H1 (cell line): ENCODE measurements around the gene LRRC43.

Source experiments
- BCL11A ChIP-seq, 2 experiments: IDR thresholded peaks; one replicate each; pipeline ENCODE4 v1.6.1; 2011; ENCODE audit warnings: low read depth in 2 of 2, low read length in 2 of 2, mild to moderate bottlenecking in 2 of 2
- CHD2 ChIP-seq: IDR thresholded peaks from 2 replicates; pipeline ENCODE4 v1.6.1; 2012; ENCODE audit warnings: low read length, improper control_type of control experiment
- EZH2 ChIP-seq: fragments of 200-600 bp; sonication (generic); IDR thresholded peaks from 2 replicates; pipeline ENCODE4 v1.7.1; 2012; ENCODE audit warnings: low read depth, mild to moderate bottlenecking, moderate library complexity, low read length, inconsistent platforms; ENCODE audit not compliant: severe bottlenecking
- POLR2A ChIP-seq, 2 experiments: IDR thresholded peaks; 1 replicate in 1 of 2; 2 replicates in 1 of 2; pipeline ENCODE4 v1.6.1; 2011; ENCODE audit warnings: low read depth in 2 of 2, low read length in 2 of 2, mild to moderate bottlenecking in 2 of 2; ENCODE audit errors: control extremely low read depth in 1 of 2
- TBP ChIP-seq: IDR thresholded peaks from 2 replicates; pipeline ENCODE4 v1.6.1; 2011; ENCODE audit warnings: low read depth, low read length, improper control_type of control experiment
- TF ChIP-seq, protein P1 (sequence below), 3 experiments: IDR thresholded peaks; 1 replicate in 2 of 3; 2 replicates in 1 of 3; pipeline versions ENCODE4 v1.5.1 to v1.6.1; 2011; ENCODE audit warnings: low read length in 3 of 3, mild to moderate bottlenecking in 3 of 3, inconsistent platforms in 2 of 3, low read depth in 1 of 3, moderate library complexity in 1 of 3; ENCODE audit not compliant: insufficient read depth in 1 of 3; ENCODE audit errors: control extremely low read depth in 1 of 3

DNA sequence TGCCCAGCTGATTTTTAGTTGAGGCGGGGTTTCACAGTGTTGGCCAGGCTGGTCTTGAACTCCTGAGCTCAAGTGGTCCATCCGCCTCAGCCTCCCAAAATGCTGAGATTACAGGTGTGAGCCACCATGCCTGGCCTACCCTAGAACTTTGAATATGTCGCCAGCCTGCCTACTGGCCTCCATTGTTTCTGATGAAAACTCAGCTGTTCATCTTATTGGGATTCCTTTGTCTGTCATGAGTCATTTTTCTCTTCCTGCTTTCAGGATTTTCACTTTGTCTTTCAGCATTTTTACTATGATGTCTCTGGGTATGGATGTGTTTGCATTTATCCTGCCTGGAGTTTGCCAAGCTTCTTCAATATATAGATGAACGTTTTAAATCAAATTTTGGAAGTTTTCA lies 12.5 kb downstream of the LRRC43 start:
- TF ChIP-seq POLR2A (IDR thresholded peaks at IDR 0.05; ENCODE audit: control extremely low read depth in 1 of 2, low read depth in 2 of 2, low read length in 2 of 2) (no peak), CHD2 (no peak), BCL11A (IDR thresholded peaks at IDR 0.05; ENCODE audit: low read depth in 2 of 2, low read length in 2 of 2) (no peak), TBP (no peak), EZH2 (no peak)
- TF ChIP-seq, protein P1, sequence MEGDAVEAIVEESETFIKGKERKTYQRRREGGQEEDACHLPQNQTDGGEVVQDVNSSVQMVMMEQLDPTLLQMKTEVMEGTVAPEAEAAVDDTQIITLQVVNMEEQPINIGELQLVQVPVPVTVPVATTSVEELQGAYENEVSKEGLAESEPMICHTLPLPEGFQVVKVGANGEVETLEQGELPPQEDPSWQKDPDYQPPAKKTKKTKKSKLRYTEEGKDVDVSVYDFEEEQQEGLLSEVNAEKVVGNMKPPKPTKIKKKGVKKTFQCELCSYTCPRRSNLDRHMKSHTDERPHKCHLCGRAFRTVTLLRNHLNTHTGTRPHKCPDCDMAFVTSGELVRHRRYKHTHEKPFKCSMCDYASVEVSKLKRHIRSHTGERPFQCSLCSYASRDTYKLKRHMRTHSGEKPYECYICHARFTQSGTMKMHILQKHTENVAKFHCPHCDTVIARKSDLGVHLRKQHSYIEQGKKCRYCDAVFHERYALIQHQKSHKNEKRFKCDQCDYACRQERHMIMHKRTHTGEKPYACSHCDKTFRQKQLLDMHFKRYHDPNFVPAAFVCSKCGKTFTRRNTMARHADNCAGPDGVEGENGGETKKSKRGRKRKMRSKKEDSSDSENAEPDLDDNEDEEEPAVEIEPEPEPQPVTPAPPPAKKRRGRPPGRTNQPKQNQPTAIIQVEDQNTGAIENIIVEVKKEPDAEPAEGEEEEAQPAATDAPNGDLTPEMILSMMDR (IDR thresholded peaks at IDR 0.05; ENCODE audit: control extremely low read depth in 1 of 3, insufficient read depth in 1 of 3, low read depth in 1 of 3, low read length in 3 of 3), result no peak
